Left renal cortex interstitium (tissue), 4 donors: ENCODE results near the gene TCERG1. TPM values are rescaled to one million over a fixed set of nuclear protein-coding genes. Genes with fewer than 3 reads are reported as not detected.

Source experiments
- DNase-seq, 4 donors: peaks; one replicate each; pipeline ENCODE4 v3.0.0-alpha.2; 2013; ENCODE audit warnings: low read depth in 4 of 4, low spot score in 2 of 4, missing footprints in 1 of 4
- polyA plus RNA-seq, 4 donors: library from polyadenylated mRNA; unstranded; fragments of 120-200 nt; gene quantifications; one replicate each; pipeline ENCODE4 v1.2.1, GENCODE V29; 2013; ENCODE audit not compliant: insufficient read length in 4 of 4

Gene TCERG1
- polyA plus RNA-seq, 4 donors = 82.6 to 176 (median 119) TPM

GRCh38 chr5:146560205-146560812 is 113.2 kb downstream of the TCERG1 start:
- DNase-seq = no peak

Other genes with a start within 250 kb of the TCERG1 start
- 10 to 100 TPM; 25.1 to 30.7 (median 28.4) TPM for gene RBM27, start 243.7 kb upstream of the TCERG1 start, polyA plus RNA-seq
- gene POU4F3, start 108.5 kb upstream of the TCERG1 start, polyA plus RNA-seq = under 1 TPM in 3 of 4 donors, not detected in 1; 0.06 to 0.11 (median 0.07) TPM
- not detected for gene GPR151, start 68.9 kb downstream of the TCERG1 start, polyA plus RNA-seq